ENCODE results near the gene ENTHD1. TPM values are rescaled to one million over a fixed set of nuclear protein-coding genes. Genes with fewer than 3 reads are reported as not detected.
"Not testable (repeated sequence)": the region's sequence is repeated elsewhere in the genome, so short reads cannot be mapped to it uniquely, and the experiment has no call there.

Gene ENTHD1
- total RNA-seq, 1 donor from 2014 or later: not detected

GRCh38 chr22:39900306-39901227, 7.0 kb upstream of the ENTHD1 start, which contains the start of gene GRAP2:
Gene GRAP2, plus strand, starts transcription at chr22:39901084. Its CDS starts 46,023 bp downstream, at chr22:39947107.
- no peak for DNase-seq (ENCODE audit: low spot score)

GRCh38 chr22:39898997-39899396, 5.4 kb upstream of the ENTHD1 start:
- no peak for DNase-seq (ENCODE audit: low spot score)

GRCh38 chr22:39897841-39898240, 4.3 kb upstream of the ENTHD1 start:
- DNase-seq (ENCODE audit: low spot score): no peak

- no peak for DNase-seq (ENCODE audit: low spot score)
Measured at GRCh38 chr22:39896313-39896996, 2.9 kb upstream of the ENTHD1 start.

GRCh38 chr22:39895682-39896081, 2.1 kb upstream of the ENTHD1 start:
- no peak for DNase-seq (ENCODE audit: low spot score)

- no peak for DNase-seq (ENCODE audit: low spot score)
Measured at GRCh38 chr22:39894554-39895092, 1.1 kb upstream of the ENTHD1 start.

- not testable (repeated sequence) for DNase-seq (ENCODE audit: low spot score)
Measured at GRCh38 chr22:39889924-39890323, 3.6 kb downstream of the ENTHD1 start.

- DNase-seq (ENCODE audit: low spot score): no peak
Measured at GRCh38 chr22:39883057-39883456, 10.5 kb downstream of the ENTHD1 start.

GRCh38 chr22:39880722-39881121, 12.8 kb downstream of the ENTHD1 start:
- no peak for DNase-seq (ENCODE audit: low spot score)

GRCh38 chr22:39877079-39877845, 16.3 kb downstream of the ENTHD1 start:
- DNase-seq (ENCODE audit: low spot score): no peak

- DNase-seq (ENCODE audit: low spot score): not testable (repeated sequence)
Measured at GRCh38 chr22:39875176-39875885, 18.2 kb downstream of the ENTHD1 start.

GRCh38 chr22:39873965-39874364, 19.6 kb downstream of the ENTHD1 start:
- DNase-seq (ENCODE audit: low spot score): no peak

GRCh38 chr22:39872548-39872947, 21.0 kb downstream of the ENTHD1 start:
- no peak for DNase-seq (ENCODE audit: low spot score)

GRCh38 chr22:39871008-39871798, 22.4 kb downstream of the ENTHD1 start:
- no peak for DNase-seq (ENCODE audit: low spot score)

GRCh38 chr22:39869797-39870196, 23.8 kb downstream of the ENTHD1 start:
- DNase-seq (ENCODE audit: low spot score): not testable (repeated sequence)

- no peak for DNase-seq (ENCODE audit: low spot score)
Measured at GRCh38 chr22:39868741-39869140, 24.8 kb downstream of the ENTHD1 start.

- DNase-seq (ENCODE audit: low spot score): no peak
Measured at GRCh38 chr22:39859903-39860588, 33.5 kb downstream of the ENTHD1 start.

GRCh38 chr22:39856588-39856987, 37.0 kb downstream of the ENTHD1 start:
- no peak for DNase-seq (ENCODE audit: low spot score)

- no peak for DNase-seq (ENCODE audit: low spot score)
Measured at GRCh38 chr22:39852799-39853198, 40.8 kb downstream of the ENTHD1 start.

Data from mesenteric fat pad (tissue), 1 donor.